ENCODE measurements around the gene CARMIL1.
"Not testable (repeated sequence)": the region's sequence is repeated elsewhere in the genome, so short reads cannot be mapped to it uniquely, and the experiment has no call there.

Gene CARMIL1

GRCh38 chr6:25295651-25296050, 16.5 kb downstream of the CARMIL1 start:
- TF ChIP-seq EZH2phosphoT487 (IDR thresholded peaks at IDR 0.05; ENCODE audit: low read depth) (no peak), CTCF (IDR thresholded peaks at IDR 0.05; ENCODE audit: low read depth, low read length) (no peak)
- Histone ChIP-seq H3K27me3 (ENCODE audit: low read depth, low read length) (peaks cover 15% of the 10 kb centered on the region; the same call in 1 of the 2 replicates), H3K4me1 (ENCODE audit: low read length) (peaks cover 8% of the 10 kb centered on the region), H3K36me3 (replicated peaks; ENCODE audit: low read depth, low read length) (no peaks in the 10 kb centered on the region), H3K4me3 (ENCODE audit: low read length) (no peak overlapping the region), H3K9ac (ENCODE audit: low read length) (no peak overlapping the region), H3K9me3 (ENCODE audit: insufficient read depth, low read length) (no peaks in the 10 kb centered on the region), H3K4me2 (ENCODE audit: low read length) (no peak overlapping the region), H3K79me2 (ENCODE audit: low read length) (no peaks in the 10 kb centered on the region), H2AFZ (ENCODE audit: low read depth, low read length) (no peak overlapping the region), H4K20me1 (ENCODE audit: insufficient read depth, low read length) (no peaks in the 10 kb centered on the region), H3K27ac (ENCODE audit: low read length) (no peak overlapping the region)

- Histone ChIP-seq H3K4me2 (ENCODE audit: low read length) (no peak overlapping the region), H3K4me3 (ENCODE audit: low read length) (no peak overlapping the region), H3K27me3 (ENCODE audit: low read depth, low read length) (peaks cover 15% of the 10 kb centered on the region; the same call in 1 of the 2 replicates), H3K79me2 (ENCODE audit: low read length) (no peaks in the 10 kb centered on the region), H3K4me1 (ENCODE audit: low read length) (peaks cover 15% of the 10 kb centered on the region), H3K27ac (ENCODE audit: low read length) (no peak overlapping the region), H3K9ac (ENCODE audit: low read length) (no peak overlapping the region), H3K36me3 (replicated peaks; ENCODE audit: low read depth, low read length) (no peaks in the 10 kb centered on the region), H3K9me3 (ENCODE audit: insufficient read depth, low read length) (no peaks in the 10 kb centered on the region), H2AFZ (ENCODE audit: low read depth, low read length) (no peak overlapping the region), H4K20me1 (ENCODE audit: insufficient read depth, low read length) (no peaks in the 10 kb centered on the region)
- no peak for TF ChIP-seq CTCF (IDR thresholded peaks at IDR 0.05; ENCODE audit: low read depth, low read length)
- TF ChIP-seq EZH2phosphoT487 (IDR thresholded peaks at IDR 0.05; ENCODE audit: low read depth): no peak
Measured at GRCh38 chr6:25296217-25296905, 17.2 kb downstream of the CARMIL1 start.

- Histone ChIP-seq H2AFZ (ENCODE audit: low read depth, low read length) (no peak overlapping the region), H4K20me1 (ENCODE audit: insufficient read depth, low read length) (no peaks in the 10 kb centered on the region), H3K27me3 (ENCODE audit: low read depth, low read length) (peaks cover 14% of the 10 kb centered on the region; the same call in 1 of the 2 replicates), H3K79me2 (ENCODE audit: low read length) (no peaks in the 10 kb centered on the region), H3K9ac (ENCODE audit: low read length) (no peak overlapping the region), H3K4me3 (ENCODE audit: low read length) (no peak overlapping the region), H3K4me2 (ENCODE audit: low read length) (no peak overlapping the region), H3K9me3 (ENCODE audit: insufficient read depth, low read length) (no peaks in the 10 kb centered on the region), H3K4me1 (ENCODE audit: low read length) (peaks cover 21% of the 10 kb centered on the region), H3K36me3 (replicated peaks; ENCODE audit: low read depth, low read length) (no peaks in the 10 kb centered on the region), H3K27ac (ENCODE audit: low read length) (no peak overlapping the region)
- TF ChIP-seq CTCF (IDR thresholded peaks at IDR 0.05; ENCODE audit: low read depth, low read length) (no peak), EZH2phosphoT487 (IDR thresholded peaks at IDR 0.05; ENCODE audit: low read depth) (no peak)
Measured at GRCh38 chr6:25297039-25297441, 17.9 kb downstream of the CARMIL1 start.

- H3K4me2 ChIP-seq (ENCODE audit: low read length): no peak overlapping the region; the same call in 1 of the 2 replicates
Measured at GRCh38 chr6:25297823-25298522, 18.8 kb downstream of the CARMIL1 start.

GRCh38 chr6:25298523-25298865, 19.3 kb downstream of the CARMIL1 start:
- not testable (repeated sequence) for H3K79me2 ChIP-seq (ENCODE audit: low read length); H3K27me3 ChIP-seq (ENCODE audit: low read depth, low read length); H3K4me2 ChIP-seq (ENCODE audit: low read length); H3K9ac ChIP-seq (ENCODE audit: low read length); H2AFZ ChIP-seq (ENCODE audit: low read depth, low read length); H4K20me1 ChIP-seq (ENCODE audit: insufficient read depth, low read length); H3K36me3 ChIP-seq (replicated peaks; ENCODE audit: low read depth, low read length); H3K4me3 ChIP-seq (ENCODE audit: low read length); H3K9me3 ChIP-seq (ENCODE audit: insufficient read depth, low read length); H3K27ac ChIP-seq (ENCODE audit: low read length)
- peaks cover 21% of the 10 kb centered on the region for H3K4me1 ChIP-seq (ENCODE audit: low read length)

More at GRCh38 chr6:25297823-25298522, 18.8 kb downstream of the CARMIL1 start:
- TF ChIP-seq CTCF (IDR thresholded peaks at IDR 0.05; ENCODE audit: low read depth, low read length) (no peak), EZH2phosphoT487 (IDR thresholded peaks at IDR 0.05; ENCODE audit: low read depth) (no peak)
- H3K79me2 ChIP-seq (ENCODE audit: low read length): no peaks in the 10 kb centered on the region
- H2AFZ ChIP-seq (ENCODE audit: low read depth, low read length): no peak overlapping the region
- no peak overlapping the region for H3K9ac ChIP-seq (ENCODE audit: low read length)
- no peaks in the 10 kb centered on the region for H3K9me3 ChIP-seq (ENCODE audit: insufficient read depth, low read length)
- peaks cover 8% of the 10 kb centered on the region; the same call in 1 of the 2 replicates for H3K27me3 ChIP-seq (ENCODE audit: low read depth, low read length)
- no peaks in the 10 kb centered on the region for H4K20me1 ChIP-seq (ENCODE audit: insufficient read depth, low read length)
- peaks cover 21% of the 10 kb centered on the region for H3K4me1 ChIP-seq (ENCODE audit: low read length)
- H3K27ac ChIP-seq (ENCODE audit: low read length): no peak overlapping the region
- no peak overlapping the region for H3K4me3 ChIP-seq (ENCODE audit: low read length)
- H3K36me3 ChIP-seq (replicated peaks; ENCODE audit: low read depth, low read length): no peaks in the 10 kb centered on the region
